ENCODE data around the gene ZNF335. TPM values are rescaled to one million over a fixed set of nuclear protein-coding genes. Genes with fewer than 3 reads are reported as not detected.
A peak's percentile ranks its signal among the peaks of the same experiment; 100 is the strongest.

ZNF335 gene
- total and polyA plus RNA-seq, 2 of the 13 experiments (the other 11 are each of a cell fraction or from before 2014, with no cell fraction given), result 9.7 to 13.7 TPM

DNA sequence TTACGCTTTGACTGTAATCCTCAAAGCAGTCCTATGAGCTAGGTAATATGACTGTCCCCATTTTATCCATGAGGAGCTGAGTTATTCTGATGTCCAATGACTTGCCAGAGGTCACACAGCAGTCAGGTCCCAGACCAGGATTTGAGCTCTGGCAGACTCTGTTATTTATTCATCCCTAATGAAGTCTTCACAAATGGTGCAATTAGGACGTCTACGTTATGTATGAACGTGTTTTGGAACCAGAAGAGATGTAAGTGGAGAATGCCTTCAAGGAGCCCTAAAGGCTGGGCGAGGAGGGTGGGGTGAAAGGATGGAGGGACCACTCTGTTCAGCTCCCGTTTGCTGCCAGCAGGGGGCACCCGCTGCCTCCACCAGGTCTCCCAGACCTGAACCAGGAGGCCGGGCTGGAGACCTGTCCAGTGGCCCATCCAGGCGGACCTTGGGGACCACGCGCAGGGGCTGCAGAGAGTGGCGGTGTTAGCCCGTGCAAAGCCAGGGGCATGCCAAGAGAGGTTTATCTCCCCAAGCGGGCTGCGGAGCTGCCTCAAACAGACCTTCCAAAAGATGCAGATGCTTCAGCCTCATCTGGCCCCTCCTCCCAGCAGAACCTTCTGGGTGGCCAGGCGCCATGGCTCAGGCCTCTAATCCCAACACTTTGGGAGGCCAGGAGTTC lies 15.2 kb upstream of the ZNF335 start (continued):
- TF ChIP-seq, protein P1, sequence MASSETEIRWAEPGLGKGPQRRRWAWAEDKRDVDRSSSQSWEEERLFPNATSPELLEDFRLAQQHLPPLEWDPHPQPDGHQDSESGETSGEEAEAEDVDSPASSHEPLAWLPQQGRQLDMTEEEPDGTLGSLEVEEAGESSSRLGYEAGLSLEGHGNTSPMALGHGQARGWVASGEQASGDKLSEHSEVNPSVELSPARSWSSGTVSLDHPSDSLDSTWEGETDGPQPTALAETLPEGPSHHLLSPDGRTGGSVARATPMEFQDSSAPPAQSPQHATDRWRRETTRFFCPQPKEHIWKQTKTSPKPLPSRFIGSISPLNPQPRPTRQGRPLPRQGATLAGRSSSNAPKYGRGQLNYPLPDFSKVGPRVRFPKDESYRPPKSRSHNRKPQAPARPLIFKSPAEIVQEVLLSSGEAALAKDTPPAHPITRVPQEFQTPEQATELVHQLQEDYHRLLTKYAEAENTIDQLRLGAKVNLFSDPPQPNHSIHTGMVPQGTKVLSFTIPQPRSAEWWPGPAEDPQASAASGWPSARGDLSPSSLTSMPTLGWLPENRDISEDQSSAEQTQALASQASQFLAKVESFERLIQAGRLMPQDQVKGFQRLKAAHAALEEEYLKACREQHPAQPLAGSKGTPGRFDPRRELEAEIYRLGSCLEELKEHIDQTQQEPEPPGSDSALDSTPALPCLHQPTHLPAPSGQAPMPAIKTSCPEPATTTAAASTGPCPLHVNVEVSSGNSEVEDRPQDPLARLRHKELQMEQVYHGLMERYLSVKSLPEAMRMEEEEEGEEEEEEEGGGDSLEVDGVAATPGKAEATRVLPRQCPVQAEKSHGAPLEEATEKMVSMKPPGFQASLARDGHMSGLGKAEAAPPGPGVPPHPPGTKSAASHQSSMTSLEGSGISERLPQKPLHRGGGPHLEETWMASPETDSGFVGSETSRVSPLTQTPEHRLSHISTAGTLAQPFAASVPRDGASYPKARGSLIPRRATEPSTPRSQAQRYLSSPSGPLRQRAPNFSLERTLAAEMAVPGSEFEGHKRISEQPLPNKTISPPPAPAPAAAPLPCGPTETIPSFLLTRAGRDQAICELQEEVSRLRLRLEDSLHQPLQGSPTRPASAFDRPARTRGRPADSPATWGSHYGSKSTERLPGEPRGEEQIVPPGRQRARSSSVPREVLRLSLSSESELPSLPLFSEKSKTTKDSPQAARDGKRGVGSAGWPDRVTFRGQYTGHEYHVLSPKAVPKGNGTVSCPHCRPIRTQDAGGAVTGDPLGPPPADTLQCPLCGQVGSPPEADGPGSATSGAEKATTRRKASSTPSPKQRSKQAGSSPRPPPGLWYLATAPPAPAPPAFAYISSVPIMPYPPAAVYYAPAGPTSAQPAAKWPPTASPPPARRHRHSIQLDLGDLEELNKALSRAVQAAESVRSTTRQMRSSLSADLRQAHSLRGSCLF (CRISPR knock-in tag; IDR thresholded peaks at IDR 0.05; ENCODE audit: borderline replicate concordance), result no peak
- no peak for TF ChIP-seq CREM (IDR thresholded peaks at IDR 0.05)
- no peak for TF ChIP-seq CREM (CRISPR knock-in tag; IDR thresholded peaks at IDR 0.05)
- no peak for TF ChIP-seq MATR3 (CRISPR knock-in tag; IDR thresholded peaks at IDR 0.05)
- no peak for TF ChIP-seq SOX13 (IDR thresholded peaks at IDR 0.05)
- no peak for TF ChIP-seq SOX13 (CRISPR knock-in tag; conservative IDR thresholded peaks at IDR 0.05 in 1 of 2, IDR thresholded peaks at IDR 0.05 in 1 of 2)
- TF ChIP-seq IRX3 (CRISPR knock-in tag; IDR thresholded peaks at IDR 0.05; ENCODE audit: borderline replicate concordance, low read depth), result no peak
- peak; percentile 74 for TF ChIP-seq AGO1 (IDR thresholded peaks at IDR 0.05; ENCODE audit: low read depth, low read length, poor library complexity, severe bottlenecking)
- no peak for TF ChIP-seq MLLT10 (CRISPR knock-in tag; IDR thresholded peaks at IDR 0.05)
- no peak for TF ChIP-seq MBD4 (IDR thresholded peaks at IDR 0.05; ENCODE audit: borderline replicate concordance, low read length)
- 0 out of 2 replicates have a peak, but pooled peaks have one; percentile 36 for TF ChIP-seq ZNF839 (CRISPR knock-in tag; IDR thresholded peaks at IDR 0.05; ENCODE audit: borderline replicate concordance)
- TF ChIP-seq, protein P2, sequence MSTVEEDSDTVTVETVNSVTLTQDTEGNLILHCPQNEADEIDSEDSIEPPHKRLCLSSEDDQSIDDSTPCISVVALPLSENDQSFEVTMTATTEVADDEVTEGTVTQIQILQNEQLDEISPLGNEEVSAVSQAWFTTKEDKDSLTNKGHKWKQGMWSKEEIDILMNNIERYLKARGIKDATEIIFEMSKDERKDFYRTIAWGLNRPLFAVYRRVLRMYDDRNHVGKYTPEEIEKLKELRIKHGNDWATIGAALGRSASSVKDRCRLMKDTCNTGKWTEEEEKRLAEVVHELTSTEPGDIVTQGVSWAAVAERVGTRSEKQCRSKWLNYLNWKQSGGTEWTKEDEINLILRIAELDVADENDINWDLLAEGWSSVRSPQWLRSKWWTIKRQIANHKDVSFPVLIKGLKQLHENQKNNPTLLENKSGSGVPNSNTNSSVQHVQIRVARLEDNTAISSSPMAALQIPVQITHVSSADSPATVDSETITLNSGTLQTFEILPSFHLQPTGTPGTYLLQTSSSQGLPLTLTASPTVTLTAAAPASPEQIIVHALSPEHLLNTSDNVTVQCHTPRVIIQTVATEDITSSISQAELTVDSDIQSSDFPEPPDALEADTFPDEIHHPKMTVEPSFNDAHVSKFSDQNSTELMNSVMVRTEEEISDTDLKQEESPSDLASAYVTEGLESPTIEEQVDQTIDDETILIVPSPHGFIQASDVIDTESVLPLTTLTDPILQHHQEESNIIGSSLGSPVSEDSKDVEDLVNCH (CRISPR knock-in tag; IDR thresholded peaks at IDR 0.05), result no peak
- no peak for TF ChIP-seq PRPF4 (IDR thresholded peaks at IDR 0.05; ENCODE audit: low read depth, low read length, poor library complexity, severe bottlenecking)
- peak; percentile 86 for TF ChIP-seq ZNF768 (CRISPR knock-in tag; IDR thresholded peaks at IDR 0.05)
- TF ChIP-seq DR1 (CRISPR knock-in tag; IDR thresholded peaks at IDR 0.05), result no peak
- TF ChIP-seq ZIK1 (CRISPR knock-in tag; IDR thresholded peaks at IDR 0.05; ENCODE audit: borderline replicate concordance, low read depth), result no peak

Measured in HepG2 (cell line).